ENCODE results near the gene EIF5B.
A peak's percentile ranks its signal among the peaks of the same experiment; 100 is the strongest.

EIF5B gene

DNA sequence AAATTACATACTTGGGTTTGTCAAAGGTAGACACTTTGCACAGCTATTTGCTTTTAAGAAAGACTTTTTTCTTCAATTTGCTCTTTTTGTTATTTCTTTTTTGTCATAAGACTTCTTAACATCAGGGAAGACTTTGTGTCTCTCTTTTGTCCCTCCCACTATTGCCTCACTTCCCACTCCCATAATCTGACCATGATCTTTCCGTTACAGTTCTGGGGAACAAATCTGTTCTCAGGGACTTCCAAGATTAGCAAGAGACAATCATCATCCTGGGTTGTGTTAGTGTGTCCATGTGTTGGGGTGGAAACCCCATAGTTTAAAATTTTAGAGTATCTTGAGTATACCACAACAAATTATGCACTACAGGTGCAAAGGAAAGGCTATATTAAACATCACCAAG lies 77.4 kb downstream of the EIF5B start:
- no peak for DNase-seq (ENCODE audit: low read depth)

DNA sequence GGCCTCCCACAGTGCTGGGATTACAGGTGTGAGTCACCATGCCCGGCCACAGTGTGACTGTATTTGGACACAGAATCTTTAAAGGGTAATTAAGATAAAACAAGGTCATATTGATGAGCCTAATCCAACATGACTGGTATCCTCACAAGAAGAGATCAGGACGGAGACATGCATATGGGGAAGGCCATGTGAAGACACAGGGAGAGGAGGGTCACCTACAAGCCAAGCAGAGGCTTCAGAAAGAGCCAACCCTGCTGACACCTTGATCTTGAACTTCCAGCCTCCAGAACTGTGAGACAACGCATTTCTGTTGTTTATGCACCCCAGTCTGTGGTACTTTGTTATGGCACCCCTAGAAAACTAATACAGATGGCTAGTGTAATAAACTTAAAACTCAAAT lies 80.2 kb downstream of the EIF5B start:
- no peak for DNase-seq (ENCODE audit: low read depth)

DNA sequence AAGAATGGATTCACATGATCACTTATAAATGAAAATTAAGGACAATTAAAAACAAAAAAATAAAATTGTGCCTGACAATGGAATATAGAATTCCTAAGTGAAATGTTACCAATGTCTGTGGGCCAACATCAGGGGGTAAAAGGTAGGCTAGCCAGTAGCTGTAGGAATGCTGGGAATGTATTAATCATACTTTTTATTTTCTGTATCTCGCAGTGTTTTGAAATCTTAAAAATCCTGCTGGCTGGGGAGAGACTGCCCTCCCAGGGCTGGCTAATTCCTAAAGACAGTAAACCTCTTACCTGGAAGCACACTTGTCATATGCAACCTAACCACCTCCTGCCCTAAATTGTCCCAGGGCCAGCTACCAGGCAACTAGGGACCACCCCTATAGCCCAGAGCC lies 82.8 kb downstream of the EIF5B start:
- DNase-seq (ENCODE audit: low read depth) = peak; percentile 43

DNA sequence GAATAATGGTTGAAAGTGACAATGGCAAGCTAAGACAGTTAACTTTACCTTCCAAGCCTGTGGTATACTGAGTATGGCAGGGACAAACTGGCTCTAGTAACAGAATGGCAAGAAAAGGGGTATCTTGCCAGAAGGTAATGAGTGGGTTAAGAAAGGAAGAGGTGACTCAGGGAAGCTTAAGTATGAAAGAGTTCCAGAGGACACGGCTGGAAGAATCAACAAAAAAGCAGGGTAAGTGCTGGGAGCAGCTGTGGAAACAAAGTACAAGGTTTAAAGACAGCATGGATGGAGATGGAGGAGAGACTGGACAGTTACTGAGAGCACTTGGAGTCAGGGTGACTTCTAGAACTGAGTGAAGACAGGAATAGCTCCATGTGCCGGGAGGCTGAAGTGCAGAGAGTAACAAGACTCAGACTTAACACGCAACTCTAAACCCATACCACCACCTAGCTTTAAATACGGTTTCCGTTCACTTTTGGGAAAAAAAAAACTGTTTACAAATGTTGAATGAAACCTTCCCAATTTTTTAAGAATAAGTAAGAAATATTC lies 83.6 kb downstream of the EIF5B start:
- DNase-seq (ENCODE audit: low read depth) = peak; percentile 35

DNA sequence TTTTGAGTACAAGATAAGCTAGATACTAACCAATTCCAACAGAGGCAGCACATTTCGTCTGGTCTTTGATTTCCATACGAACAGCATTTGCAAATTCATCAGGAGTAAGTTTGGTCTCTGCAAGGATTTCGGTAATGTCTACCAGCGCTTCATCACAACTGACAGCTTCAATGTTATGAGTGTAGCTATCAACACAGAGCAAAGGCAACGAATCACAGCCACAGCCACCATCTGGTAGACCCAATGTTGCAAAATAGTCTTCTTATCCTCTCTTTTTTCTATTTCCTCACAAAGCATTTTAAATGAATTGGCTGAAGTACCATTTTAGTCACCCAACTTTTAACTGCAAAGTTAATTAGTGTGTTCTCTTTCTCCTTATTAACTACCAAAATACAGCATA lies 84.3 kb downstream of the EIF5B start:
- peak; percentile 69 for DNase-seq (ENCODE audit: low read depth)

DNA sequence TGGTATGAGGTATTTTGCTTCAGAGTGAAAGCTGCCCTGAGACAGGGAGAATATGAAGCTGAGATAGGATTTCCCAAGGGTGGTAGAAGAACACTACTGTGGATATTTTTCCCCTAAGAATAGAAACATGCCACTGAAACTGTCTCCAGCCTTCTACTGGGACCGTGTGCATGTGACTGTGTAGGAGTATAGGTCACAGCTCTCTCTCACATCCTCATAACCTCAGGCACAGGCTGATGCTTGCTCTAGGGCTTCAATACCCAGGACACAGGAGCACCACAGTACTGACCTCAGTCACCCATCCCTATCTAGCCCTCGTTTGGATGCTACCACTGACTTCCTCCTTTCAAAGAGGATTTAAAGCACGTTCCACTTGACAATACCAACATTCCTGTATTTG lies 85.4 kb downstream of the EIF5B start:
- no peak for DNase-seq (ENCODE audit: low read depth)

DNA sequence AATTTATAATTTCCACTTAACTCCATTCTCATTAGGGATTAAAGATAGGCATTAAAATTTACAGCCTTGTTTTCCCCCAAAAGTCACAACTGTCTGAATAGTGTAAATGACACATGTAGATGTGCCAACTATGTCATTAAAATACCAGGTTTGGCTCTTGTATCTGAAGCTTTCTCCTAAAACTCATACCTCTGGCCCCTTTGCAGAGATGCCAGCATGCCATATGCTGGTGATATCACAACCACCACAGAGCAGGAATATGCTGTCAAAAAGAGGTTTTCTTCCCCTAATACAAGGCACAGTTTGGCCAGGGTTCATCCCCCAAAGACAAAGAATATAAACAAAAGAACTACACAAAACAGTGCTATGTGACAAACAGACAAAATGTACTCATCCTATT lies 87.2 kb downstream of the EIF5B start:
- no peak for DNase-seq (ENCODE audit: low read depth)

DNA sequence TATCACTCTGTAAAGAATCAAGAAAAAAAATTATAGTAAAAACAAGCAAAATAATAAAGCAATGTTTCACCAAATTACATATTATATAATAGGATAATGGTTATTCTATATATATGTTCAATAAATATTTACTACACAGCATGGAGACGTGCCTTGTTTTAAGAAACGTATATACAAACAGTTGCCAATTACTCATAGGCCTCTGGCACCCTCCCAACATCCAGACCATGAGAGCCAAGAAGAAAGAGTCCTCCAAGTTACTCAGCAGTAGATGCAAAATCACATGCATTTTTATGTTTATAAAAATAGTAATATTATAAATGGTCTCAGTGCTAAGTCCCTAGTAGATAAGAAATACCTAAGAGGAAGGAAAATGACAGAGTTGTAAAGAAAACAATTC lies 87.8 kb downstream of the EIF5B start:
- DNase-seq (ENCODE audit: low read depth) = peak; percentile 78

DNA sequence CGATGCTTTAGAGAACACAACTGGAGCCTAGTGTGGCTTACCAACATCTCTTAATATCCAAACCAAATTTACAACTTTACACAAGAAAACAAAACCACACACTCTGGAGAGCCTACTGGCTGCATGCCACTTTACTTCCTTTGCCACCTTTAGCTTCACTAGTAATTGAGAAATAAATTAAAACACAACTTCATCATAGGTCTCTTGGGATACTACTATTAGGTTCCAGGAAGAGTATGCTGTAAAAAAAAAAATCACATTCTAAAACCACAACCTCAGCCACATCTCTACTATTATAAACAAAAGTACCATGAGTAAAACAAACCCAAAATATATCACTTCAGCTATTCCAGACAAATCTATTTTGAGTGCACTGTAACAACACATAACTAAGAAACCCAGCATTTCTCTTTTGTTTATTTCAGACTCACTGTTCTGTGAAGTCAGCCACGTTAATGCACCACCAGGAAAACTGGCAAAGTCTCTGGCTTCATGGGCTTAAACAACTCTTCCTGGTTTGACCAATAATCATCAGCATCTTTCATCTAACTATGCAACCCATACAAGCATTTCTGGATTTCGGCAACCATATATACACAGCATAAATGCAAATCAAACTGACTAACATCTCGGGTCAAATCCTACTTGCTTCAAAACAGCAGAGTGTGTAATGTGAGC lies 93.6 kb downstream of the EIF5B start:
- peak; percentile 71 for DNase-seq (ENCODE audit: low read depth)

DNA sequence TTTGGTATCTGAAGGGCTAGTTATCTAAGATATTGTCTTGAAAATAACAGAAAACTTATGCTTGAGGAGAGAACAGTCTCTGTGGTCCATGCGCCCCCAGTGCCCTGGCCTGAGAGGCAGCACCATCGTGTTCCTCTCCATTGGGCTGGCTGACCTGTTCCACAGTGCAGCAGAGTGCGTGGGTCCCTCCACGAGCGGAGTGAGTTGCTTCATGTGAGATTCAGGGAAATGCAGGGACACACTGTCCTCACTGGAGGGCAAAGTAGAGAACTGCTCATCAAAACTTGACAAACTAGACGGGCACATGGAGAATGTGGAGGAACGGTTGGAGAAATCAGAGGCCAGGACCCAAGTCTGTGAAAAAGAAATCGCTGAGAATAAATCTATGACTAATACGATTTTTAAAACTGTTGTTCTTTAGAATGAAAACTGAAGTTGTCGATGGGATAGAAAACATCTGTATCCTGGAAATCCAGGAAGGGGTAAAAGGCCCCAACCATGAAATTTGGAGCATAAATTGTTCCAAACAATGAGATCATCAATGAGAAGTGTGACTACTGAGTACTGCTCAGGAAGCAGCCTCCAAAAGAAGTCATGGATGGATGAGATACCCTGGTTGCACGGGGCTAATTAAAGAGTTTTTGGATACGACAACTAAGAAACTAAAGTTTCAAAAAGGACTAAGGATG lies 94.5 kb downstream of the EIF5B start:
- no peak for DNase-seq (ENCODE audit: low read depth)

DNA sequence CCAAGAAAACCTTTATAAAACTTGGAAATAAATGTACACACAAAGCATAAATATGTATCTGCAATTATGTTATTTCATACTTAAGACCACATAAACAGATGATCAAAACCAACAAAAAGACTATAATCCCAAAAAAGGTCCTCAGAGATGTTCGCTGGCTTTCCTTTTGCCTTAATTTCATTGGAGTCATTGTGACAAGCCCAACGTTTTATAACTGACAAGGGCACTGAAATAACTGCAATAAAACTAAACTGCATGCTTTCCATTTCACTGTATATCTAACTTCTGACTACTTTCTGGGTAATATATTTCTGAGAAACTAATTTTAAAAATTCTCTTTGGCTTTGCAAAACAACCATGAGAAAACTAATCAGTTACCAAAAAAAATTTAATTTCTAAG lies 96.2 kb downstream of the EIF5B start:
- no peak for DNase-seq (ENCODE audit: low read depth)

DNA sequence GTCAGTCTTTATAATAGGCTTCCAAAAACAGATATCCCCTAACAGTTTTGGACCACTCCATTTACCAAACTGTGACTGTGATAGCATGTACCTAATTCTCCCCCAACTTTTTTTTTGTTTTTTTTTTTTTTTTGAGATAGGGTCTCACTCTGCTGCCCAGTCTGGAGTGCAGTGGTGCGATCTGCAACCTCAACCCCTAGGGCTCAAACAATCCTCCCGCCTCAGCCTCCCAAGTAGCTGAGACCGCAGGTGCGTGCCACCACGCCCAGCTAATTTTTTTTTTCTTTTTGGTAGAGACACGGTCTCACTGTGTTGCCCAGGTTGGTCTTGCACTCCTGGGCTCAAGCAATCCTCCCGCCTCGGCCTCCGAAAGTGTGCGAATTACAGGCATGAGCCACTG lies 99.7 kb downstream of the EIF5B start:
- no peak for DNase-seq (ENCODE audit: low read depth)

DNA sequence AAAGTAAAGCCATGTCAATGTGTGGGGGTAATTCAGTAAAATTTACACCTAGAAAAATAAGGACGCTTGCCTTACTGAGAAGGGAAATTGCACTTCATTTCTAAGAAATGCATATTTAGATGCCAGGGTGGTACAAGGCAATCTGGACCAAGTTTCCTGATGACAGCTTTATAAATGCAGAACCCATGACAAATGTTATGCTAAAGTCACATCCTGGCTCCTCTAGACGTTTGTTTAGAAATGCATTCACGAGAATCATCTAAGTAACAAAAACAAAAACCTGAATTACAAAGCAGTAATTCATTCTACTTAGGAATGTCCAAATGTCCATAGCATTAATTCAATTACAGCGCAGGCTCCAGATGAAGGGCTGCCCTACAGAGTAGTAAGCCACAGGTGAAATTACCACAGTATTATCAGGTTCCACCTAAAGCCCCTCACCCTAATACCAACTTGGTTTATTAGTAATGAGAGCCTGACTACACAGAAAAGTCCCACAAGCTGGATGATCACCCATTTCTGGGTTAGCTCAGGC lies 102.8 kb downstream of the EIF5B start:
- DNase-seq (ENCODE audit: low read depth) = no peak

DNA sequence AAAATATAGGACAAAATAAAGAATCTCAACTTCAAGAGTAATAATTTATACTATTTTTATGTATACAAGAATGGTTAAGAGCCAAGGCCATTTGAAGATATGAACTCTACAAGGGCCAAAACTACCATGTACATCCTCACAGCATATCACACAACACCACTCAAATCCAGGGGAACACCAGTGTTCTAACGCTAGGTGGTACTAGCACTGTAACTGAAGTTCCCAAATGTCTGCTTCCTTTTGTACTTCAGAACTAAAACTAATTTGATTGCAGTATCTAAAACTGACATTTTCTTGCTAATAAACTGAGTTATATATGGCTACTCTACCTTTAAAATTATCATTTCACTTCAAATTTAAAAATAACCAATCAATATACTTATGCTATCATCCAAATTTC lies 105.6 kb downstream of the EIF5B start:
- DNase-seq (ENCODE audit: low read depth) = no peak

DNA sequence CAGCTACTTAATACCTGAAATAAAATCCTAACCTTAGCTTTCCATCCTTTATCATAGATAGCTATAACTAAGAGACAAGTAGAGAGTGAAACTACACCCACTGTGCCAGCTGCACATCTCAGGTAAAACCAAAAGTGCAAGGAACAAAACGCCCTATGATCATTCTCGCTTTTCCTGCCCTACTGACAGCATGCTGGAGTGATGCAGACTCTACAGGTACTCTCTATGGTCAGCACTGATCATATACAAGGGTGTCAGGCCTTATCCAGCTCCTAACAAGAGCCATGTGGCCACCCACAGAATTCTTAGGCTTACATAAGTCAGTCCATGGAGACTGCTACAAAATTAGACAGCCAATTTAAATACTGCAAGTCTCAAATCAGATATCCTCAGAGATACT lies 107.0 kb downstream of the EIF5B start:
- DNase-seq (ENCODE audit: low read depth) = no peak

DNA sequence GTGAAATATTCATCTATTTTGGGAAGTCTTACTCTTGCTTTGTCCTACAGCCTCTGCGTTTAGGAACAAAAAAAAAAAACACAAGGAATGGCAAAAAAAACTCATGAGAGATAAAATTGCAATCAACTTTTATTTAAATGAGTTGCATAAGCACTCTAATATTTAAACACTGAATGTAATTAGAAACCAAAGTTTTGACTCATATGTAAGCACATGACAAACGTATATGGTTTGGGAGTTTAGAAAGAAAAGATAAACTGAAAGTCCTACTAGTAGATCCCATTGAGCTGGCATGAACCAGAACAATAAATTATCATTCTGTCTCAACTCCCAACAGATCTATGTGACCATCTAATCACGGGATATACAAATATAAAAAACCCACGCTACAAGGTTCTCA lies 107.9 kb downstream of the EIF5B start:
- peak; percentile 25 for DNase-seq (ENCODE audit: low read depth)

DNA sequence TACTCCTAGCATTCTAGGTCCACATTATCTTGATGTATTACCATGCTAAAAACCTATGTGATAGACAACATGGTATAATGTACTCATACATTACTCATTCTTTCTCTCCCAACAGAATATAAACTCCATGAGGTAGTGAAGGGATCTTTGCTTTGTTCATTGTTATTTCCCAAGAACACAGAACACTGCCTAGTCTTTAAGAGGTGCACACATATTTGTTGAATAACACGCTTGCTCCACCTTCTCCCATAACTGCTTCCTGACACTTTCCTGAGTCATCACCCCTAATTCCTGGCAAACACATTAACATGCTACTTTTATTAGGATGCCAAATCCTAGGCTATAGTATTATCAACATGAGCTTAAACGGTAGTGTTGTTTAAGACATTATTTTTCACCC lies 111.4 kb downstream of the EIF5B start:
- peak; percentile 67 for DNase-seq (ENCODE audit: low read depth)

DNA sequence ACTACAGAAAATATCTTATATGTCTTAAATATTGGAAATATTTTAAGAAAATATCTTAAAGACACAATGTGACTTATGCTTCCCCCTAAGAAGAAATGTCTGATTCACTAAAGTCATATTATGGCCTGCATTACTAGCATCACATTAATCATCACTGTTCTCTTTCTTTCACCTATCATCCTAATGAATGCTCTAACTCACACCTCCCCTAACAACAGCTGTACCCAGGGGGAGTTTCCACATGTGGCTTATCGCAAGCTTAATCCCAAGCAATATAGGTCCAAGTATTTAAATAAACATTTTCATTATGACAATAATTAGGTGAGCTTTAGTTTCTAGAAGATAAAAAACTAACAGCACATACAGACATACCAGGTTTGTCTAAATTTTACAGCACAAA lies 113.0 kb downstream of the EIF5B start:
- peak; percentile 11 for DNase-seq (ENCODE audit: low read depth)

Measured in amniotic epithelial cell (primary cell).